HG02840 (cell line): ENCODE results near the gene SLC30A5.
"Not testable (repeated sequence)": the region's sequence is repeated elsewhere in the genome, so short reads cannot be mapped to it uniquely, and the experiment has no call there.

Source experiments
- ATAC-seq: cut with Tn5 transposase; IDR thresholded peaks from one replicate; pipeline ENCODE4 v1.9.1; 2021; ENCODE audit warnings: mild to moderate bottlenecking, moderate library complexity, moderate number of reproducible peaks; ENCODE audit not compliant: unreplicated experiment, low FRiP score

The SLC30A5 gene

GRCh38 chr5:69093771-69094482, at the start of gene SLC30A5:
Gene SLC30A5 (plus strand): TSS chr5:69094014. CDS start chr5:69094256, 242 bp downstream.
- peak; percentile 98 for ATAC-seq

- ATAC-seq = not testable (repeated sequence)
Observed at GRCh38 chr5:69045213-69045612, 48.6 kb upstream of the SLC30A5 start.

GRCh38 chr5:69046375-69046957, 47.3 kb upstream of the SLC30A5 start:
- no peak for ATAC-seq

GRCh38 chr5:69048230-69048629, 45.6 kb upstream of the SLC30A5 start:
- no peak for ATAC-seq

GRCh38 chr5:69049151-69049550, 44.7 kb upstream of the SLC30A5 start:
- ATAC-seq = no peak

GRCh38 chr5:69049796-69050195, 44.0 kb upstream of the SLC30A5 start:
- no peak for ATAC-seq

GRCh38 chr5:69050214-69050613, 43.6 kb upstream of the SLC30A5 start:
- ATAC-seq = no peak

GRCh38 chr5:69052181-69052580, 41.6 kb upstream of the SLC30A5 start:
- no peak for ATAC-seq

GRCh38 chr5:69074664-69075521, 18.9 kb upstream of the SLC30A5 start:
- no peak for ATAC-seq

- no peak for ATAC-seq
Observed at GRCh38 chr5:69075522-69076179, 18.2 kb upstream of the SLC30A5 start.

- no peak for ATAC-seq
Observed at GRCh38 chr5:69078921-69079540, 14.8 kb upstream of the SLC30A5 start.

- ATAC-seq = no peak
Observed at GRCh38 chr5:69079556-69079955, 14.3 kb upstream of the SLC30A5 start.

GRCh38 chr5:69083412-69083811, 10.4 kb upstream of the SLC30A5 start:
- ATAC-seq = no peak

- no peak for ATAC-seq
Observed at GRCh38 chr5:69084195-69084594, 9.6 kb upstream of the SLC30A5 start.

GRCh38 chr5:69084903-69085302, 8.9 kb upstream of the SLC30A5 start:
- ATAC-seq = no peak

- ATAC-seq = no peak
Observed at GRCh38 chr5:69086206-69086605, 7.6 kb upstream of the SLC30A5 start.

GRCh38 chr5:69088006-69088405, 5.8 kb upstream of the SLC30A5 start:
- not testable (repeated sequence) for ATAC-seq

- no peak for ATAC-seq
Observed at GRCh38 chr5:69090158-69090557, 3.7 kb upstream of the SLC30A5 start.

GRCh38 chr5:69091771-69092170, 2.0 kb upstream of the SLC30A5 start:
- no peak for ATAC-seq

GRCh38 chr5:69092969-69093368, 845 bp upstream of the SLC30A5 start:
- ATAC-seq = no peak
